T47D (cell line): ENCODE measurements around the gene PCED1A.

Experiments
- DNase-seq, 2 experiments: peaks; one replicate each; pipeline versions ENCODE4 v3.0.0 to v3.0.0-alpha.2; 2011 to 2012; ENCODE audit warnings: low read depth in 1 of 2, low spot score in 1 of 2
- JUND ChIP-seq: IDR thresholded peaks from 2 replicates; pipeline ENCODE4 v1.6.1; 2012; ENCODE audit warnings: low read depth
- in situ Hi-C: cut with HindIII; loops from 2 replicates; pipeline ENCODE4 v1.10.0; 2016; ENCODE audit warnings: low sequenced_read_pairs, low pct_unique_long_range_greater_than_20kb

Gene PCED1A

GRCh38 chr20:2851086-2851485 is 10.6 kb upstream of the PCED1A start:
- TF ChIP-seq JUND: no peak
- in situ Hi-C loops: no loop called here
- DNase-seq: no peak

- in situ Hi-C loops: no loop called here
- TF ChIP-seq JUND: no peak
- no peak for DNase-seq
Observed at GRCh38 chr20:2849529-2849928, 9.1 kb upstream of the PCED1A start.

- TF ChIP-seq JUND: no peak
- in situ Hi-C loops: no loop called here
- no peak for DNase-seq
Observed at GRCh38 chr20:2847802-2848201, 7.3 kb upstream of the PCED1A start.

- no peak for TF ChIP-seq JUND
- in situ Hi-C loops: no loop called here
- DNase-seq: no peak
Observed at GRCh38 chr20:2846698-2847097, 6.2 kb upstream of the PCED1A start.

GRCh38 chr20:2845607-2846006 is 5.2 kb upstream of the PCED1A start:
- no peak for TF ChIP-seq JUND
- in situ Hi-C loops: no loop called here
- DNase-seq: no peak

GRCh38 chr20:2840967-2841531 is 594 bp upstream of the PCED1A start:
- DNase-seq: no peak
- no peak for TF ChIP-seq JUND
- in situ Hi-C loops: no loop called here

GRCh38 chr20:2839732-2840137 is 720 bp downstream of the PCED1A start:
- DNase-seq: no peak
- TF ChIP-seq JUND: no peak
- in situ Hi-C loops: no loop called here

- DNase-seq: no peak
- TF ChIP-seq JUND: no peak
- in situ Hi-C loops: no loop called here
Observed at GRCh38 chr20:2838847-2839671, 1.4 kb downstream of the PCED1A start.

GRCh38 chr20:2838170-2838797 is 2.2 kb downstream of the PCED1A start:
- TF ChIP-seq JUND: no peak
- in situ Hi-C loops: no loop called here
- DNase-seq: no peak

- DNase-seq: no peak
- no peak for TF ChIP-seq JUND
- in situ Hi-C loops: no loop called here
Observed at GRCh38 chr20:2837221-2837960, 3.1 kb downstream of the PCED1A start.

- DNase-seq: no peak
- TF ChIP-seq JUND: no peak
- in situ Hi-C loops: no loop called here
Observed at GRCh38 chr20:2836035-2836434, 4.4 kb downstream of the PCED1A start.

- no peak for DNase-seq
- TF ChIP-seq JUND: no peak
- in situ Hi-C loops: no loop called here
Observed at GRCh38 chr20:2835331-2835796, 5.1 kb downstream of the PCED1A start.

- TF ChIP-seq JUND: no peak
- DNase-seq: no peak
- in situ Hi-C loops: no loop called here
Observed at GRCh38 chr20:2834401-2835110, 5.9 kb downstream of the PCED1A start.
